ENCODE measurements around the gene ACIN1. TPM values are rescaled to one million over a fixed set of nuclear protein-coding genes. Genes with fewer than 3 reads are reported as not detected.

The ACIN1 gene
- total and polyA plus RNA-seq, 9 of the 15 experiments (the other 6 are each of a cell fraction or from before 2014, with no cell fraction given) = 5.0 to 196 (median 129) TPM

DNA sequence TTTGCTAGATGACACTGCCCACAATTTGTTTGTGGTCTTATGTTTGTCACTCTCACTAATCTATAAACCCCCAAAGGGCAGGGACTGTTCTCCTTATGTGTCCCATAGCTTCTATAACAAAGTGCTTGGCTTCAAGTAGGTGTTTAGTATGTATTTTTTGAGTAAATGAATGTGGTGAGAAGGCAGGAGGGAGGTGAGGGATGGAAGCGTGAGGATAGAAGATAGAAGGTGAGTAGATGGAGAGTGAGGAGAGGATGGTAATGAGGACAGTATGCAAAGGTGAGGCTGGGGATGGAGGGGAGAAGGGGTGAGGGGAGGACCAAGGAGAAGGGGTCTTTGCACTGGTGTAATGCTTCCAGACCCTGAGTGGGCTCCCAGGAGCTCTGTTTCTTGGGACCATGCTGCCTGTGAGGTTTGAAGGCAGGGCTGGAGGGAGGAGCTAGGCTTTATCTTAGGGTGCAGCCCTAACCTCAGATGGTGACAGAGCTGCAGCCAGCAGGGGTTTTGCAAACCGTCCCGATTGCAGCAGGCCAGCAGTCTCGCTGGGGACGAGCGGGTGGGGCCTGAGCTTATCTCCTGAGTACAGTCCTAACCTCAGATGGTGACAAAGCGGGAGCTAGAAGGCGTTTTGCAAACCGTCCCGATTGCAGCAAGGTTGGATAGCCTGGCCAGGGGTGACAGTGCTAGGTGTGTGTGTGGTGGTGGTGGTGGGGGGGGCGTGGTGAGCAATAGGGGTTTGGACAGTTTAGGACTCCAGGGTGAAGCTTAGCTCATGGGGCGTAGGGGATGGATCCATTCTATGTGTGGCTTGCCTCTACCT lies 17.6 kb upstream of the ACIN1 start (continued):
- TF ChIP-seq, protein P1, sequence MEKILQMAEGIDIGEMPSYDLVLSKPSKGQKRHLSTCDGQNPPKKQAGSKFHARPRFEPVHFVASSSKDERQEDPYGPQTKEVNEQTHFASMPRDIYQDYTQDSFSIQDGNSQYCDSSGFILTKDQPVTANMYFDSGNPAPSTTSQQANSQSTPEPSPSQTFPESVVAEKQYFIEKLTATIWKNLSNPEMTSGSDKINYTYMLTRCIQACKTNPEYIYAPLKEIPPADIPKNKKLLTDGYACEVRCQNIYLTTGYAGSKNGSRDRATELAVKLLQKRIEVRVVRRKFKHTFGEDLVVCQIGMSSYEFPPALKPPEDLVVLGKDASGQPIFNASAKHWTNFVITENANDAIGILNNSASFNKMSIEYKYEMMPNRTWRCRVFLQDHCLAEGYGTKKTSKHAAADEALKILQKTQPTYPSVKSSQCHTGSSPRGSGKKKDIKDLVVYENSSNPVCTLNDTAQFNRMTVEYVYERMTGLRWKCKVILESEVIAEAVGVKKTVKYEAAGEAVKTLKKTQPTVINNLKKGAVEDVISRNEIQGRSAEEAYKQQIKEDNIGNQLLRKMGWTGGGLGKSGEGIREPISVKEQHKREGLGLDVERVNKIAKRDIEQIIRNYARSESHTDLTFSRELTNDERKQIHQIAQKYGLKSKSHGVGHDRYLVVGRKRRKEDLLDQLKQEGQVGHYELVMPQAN (IDR thresholded peaks at IDR 0.05; ENCODE audit: borderline replicate concordance) = no peak
- TF ChIP-seq, protein P2, sequence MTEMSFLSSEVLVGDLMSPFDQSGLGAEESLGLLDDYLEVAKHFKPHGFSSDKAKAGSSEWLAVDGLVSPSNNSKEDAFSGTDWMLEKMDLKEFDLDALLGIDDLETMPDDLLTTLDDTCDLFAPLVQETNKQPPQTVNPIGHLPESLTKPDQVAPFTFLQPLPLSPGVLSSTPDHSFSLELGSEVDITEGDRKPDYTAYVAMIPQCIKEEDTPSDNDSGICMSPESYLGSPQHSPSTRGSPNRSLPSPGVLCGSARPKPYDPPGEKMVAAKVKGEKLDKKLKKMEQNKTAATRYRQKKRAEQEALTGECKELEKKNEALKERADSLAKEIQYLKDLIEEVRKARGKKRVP (CRISPR knock-in tag; IDR thresholded peaks at IDR 0.05) = peak; percentile 70
- TF ChIP-seq IRF2 (CRISPR knock-in tag; IDR thresholded peaks at IDR 0.05) (no peak), ZNF184 (CRISPR knock-in tag; IDR thresholded peaks at IDR 0.05) (no peak), MAZ (CRISPR knock-in tag; conservative IDR thresholded peaks at IDR 0.05 in 1 of 2, IDR thresholded peaks at IDR 0.05 in 1 of 2) (peak; percentile 88 to 90), ARID2 (IDR thresholded peaks at IDR 0.05) (no peak), PHF21A (IDR thresholded peaks at IDR 0.05; ENCODE audit: borderline replicate concordance, low read depth) (peak; percentile 100)
- TF ChIP-seq, protein P3, sequence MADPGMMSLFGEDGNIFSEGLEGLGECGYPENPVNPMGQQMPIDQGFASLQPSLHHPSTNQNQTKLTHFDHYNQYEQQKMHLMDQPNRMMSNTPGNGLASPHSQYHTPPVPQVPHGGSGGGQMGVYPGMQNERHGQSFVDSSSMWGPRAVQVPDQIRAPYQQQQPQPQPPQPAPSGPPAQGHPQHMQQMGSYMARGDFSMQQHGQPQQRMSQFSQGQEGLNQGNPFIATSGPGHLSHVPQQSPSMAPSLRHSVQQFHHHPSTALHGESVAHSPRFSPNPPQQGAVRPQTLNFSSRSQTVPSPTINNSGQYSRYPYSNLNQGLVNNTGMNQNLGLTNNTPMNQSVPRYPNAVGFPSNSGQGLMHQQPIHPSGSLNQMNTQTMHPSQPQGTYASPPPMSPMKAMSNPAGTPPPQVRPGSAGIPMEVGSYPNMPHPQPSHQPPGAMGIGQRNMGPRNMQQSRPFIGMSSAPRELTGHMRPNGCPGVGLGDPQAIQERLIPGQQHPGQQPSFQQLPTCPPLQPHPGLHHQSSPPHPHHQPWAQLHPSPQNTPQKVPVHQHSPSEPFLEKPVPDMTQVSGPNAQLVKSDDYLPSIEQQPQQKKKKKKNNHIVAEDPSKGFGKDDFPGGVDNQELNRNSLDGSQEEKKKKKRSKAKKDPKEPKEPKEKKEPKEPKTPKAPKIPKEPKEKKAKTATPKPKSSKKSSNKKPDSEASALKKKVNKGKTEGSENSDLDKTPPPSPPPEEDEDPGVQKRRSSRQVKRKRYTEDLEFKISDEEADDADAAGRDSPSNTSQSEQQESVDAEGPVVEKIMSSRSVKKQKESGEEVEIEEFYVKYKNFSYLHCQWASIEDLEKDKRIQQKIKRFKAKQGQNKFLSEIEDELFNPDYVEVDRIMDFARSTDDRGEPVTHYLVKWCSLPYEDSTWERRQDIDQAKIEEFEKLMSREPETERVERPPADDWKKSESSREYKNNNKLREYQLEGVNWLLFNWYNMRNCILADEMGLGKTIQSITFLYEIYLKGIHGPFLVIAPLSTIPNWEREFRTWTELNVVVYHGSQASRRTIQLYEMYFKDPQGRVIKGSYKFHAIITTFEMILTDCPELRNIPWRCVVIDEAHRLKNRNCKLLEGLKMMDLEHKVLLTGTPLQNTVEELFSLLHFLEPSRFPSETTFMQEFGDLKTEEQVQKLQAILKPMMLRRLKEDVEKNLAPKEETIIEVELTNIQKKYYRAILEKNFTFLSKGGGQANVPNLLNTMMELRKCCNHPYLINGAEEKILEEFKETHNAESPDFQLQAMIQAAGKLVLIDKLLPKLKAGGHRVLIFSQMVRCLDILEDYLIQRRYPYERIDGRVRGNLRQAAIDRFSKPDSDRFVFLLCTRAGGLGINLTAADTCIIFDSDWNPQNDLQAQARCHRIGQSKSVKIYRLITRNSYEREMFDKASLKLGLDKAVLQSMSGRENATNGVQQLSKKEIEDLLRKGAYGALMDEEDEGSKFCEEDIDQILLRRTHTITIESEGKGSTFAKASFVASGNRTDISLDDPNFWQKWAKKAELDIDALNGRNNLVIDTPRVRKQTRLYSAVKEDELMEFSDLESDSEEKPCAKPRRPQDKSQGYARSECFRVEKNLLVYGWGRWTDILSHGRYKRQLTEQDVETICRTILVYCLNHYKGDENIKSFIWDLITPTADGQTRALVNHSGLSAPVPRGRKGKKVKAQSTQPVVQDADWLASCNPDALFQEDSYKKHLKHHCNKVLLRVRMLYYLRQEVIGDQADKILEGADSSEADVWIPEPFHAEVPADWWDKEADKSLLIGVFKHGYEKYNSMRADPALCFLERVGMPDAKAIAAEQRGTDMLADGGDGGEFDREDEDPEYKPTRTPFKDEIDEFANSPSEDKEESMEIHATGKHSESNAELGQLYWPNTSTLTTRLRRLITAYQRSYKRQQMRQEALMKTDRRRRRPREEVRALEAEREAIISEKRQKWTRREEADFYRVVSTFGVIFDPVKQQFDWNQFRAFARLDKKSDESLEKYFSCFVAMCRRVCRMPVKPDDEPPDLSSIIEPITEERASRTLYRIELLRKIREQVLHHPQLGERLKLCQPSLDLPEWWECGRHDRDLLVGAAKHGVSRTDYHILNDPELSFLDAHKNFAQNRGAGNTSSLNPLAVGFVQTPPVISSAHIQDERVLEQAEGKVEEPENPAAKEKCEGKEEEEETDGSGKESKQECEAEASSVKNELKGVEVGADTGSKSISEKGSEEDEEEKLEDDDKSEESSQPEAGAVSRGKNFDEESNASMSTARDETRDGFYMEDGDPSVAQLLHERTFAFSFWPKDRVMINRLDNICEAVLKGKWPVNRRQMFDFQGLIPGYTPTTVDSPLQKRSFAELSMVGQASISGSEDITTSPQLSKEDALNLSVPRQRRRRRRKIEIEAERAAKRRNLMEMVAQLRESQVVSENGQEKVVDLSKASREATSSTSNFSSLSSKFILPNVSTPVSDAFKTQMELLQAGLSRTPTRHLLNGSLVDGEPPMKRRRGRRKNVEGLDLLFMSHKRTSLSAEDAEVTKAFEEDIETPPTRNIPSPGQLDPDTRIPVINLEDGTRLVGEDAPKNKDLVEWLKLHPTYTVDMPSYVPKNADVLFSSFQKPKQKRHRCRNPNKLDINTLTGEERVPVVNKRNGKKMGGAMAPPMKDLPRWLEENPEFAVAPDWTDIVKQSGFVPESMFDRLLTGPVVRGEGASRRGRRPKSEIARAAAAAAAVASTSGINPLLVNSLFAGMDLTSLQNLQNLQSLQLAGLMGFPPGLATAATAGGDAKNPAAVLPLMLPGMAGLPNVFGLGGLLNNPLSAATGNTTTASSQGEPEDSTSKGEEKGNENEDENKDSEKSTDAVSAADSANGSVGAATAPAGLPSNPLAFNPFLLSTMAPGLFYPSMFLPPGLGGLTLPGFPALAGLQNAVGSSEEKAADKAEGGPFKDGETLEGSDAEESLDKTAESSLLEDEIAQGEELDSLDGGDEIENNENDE (IDR thresholded peaks at IDR 0.05; ENCODE audit: low read depth, low read length) = no peak
- TF ChIP-seq, protein P4, sequence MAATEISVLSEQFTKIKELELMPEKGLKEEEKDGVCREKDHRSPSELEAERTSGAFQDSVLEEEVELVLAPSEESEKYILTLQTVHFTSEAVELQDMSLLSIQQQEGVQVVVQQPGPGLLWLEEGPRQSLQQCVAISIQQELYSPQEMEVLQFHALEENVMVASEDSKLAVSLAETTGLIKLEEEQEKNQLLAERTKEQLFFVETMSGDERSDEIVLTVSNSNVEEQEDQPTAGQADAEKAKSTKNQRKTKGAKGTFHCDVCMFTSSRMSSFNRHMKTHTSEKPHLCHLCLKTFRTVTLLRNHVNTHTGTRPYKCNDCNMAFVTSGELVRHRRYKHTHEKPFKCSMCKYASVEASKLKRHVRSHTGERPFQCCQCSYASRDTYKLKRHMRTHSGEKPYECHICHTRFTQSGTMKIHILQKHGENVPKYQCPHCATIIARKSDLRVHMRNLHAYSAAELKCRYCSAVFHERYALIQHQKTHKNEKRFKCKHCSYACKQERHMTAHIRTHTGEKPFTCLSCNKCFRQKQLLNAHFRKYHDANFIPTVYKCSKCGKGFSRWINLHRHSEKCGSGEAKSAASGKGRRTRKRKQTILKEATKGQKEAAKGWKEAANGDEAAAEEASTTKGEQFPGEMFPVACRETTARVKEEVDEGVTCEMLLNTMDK (IDR thresholded peaks at IDR 0.05; ENCODE audit: borderline replicate concordance, insufficient read depth, low read depth, low read length, poor library complexity, severe bottlenecking) = no peak

Data from K562 (cell line).